ENCODE data around the gene RMND5B.
"Not testable (repeated sequence)": the region's sequence is repeated elsewhere in the genome, so short reads cannot be mapped to it uniquely, and the experiment has no call there.

RMND5B gene

DNA sequence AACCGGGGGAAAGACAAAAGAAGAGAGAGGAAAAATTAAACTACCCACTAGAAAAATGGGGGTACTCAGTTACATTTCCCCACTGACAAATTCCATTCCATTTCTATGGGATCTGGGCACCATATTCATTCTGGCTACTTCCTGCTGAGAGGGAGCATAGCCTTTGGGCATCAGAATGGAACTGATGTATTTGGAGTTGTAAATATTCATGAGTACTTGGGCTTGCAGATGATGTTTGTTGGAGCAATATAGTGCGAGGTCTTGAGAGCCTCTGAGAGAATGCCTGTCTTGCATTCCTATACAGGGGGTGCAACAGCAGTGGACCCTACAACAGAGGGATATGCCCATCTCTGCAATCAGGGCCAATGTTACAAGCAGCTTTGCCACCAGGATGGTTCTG, 39.6 kb downstream of the RMND5B start:
- no peak for DNase-seq (ENCODE audit: low read depth)

DNA sequence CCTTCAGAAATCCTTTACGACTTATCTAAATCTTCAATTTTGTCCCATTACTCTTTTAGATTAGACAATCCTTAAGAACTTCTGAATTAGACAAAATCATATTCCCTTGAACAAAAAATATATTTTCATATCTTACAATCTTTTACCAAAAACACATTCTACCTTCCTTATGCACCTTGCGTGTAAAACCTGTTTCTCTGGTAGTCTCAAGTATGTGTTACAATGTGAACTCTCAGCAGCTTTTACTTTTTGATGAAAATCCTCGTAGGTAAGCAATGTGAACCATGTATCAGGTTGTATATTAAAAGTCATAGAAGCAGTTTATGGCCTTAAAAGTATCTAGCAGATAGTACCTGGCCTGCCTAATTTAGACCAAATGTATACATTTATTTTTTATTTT, 43.6 kb downstream of the RMND5B start:
- DNase-seq (ENCODE audit: low read depth) = no peak

DNA sequence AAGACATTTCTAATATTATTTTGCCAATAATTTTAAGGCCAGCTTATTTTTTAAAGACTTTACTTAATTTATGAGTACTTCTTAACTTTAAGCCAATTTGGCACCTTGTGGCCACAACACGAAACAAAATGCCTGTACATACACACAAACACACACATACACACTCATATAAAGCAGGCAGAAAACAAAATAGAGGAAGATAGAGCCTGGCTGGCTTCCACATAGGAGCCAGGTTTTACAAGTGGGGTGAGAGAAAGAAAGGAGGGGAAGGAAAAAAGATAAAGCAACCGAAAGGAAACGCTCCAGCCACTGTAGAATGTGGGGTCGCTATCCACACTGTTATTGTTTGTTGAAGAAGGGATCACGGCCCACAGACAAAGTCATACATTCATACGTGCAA, 46.0 kb downstream of the RMND5B start:
- DNase-seq (ENCODE audit: low read depth) = no peak

DNA sequence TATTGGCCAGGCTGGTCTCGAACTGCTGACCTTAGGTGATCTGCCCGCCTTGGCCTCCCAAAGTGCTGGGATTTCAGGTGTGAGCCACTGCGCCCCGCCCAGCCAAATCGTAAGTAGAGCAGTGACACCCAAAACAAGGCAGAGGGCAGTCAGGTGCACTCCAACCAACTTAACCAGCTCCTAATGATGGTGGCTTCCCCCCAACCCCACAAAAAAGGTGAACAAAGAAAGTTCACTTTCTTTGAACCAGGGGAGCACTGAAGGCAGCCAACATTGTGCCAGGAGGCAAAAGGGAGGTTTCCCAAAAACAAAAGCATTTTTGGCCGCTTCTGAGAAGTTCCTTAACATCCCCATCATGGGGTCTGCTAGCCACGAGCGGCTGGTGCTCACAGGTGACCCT, 46.8 kb downstream of the RMND5B start:
- no peak for DNase-seq (ENCODE audit: low read depth)

DNA sequence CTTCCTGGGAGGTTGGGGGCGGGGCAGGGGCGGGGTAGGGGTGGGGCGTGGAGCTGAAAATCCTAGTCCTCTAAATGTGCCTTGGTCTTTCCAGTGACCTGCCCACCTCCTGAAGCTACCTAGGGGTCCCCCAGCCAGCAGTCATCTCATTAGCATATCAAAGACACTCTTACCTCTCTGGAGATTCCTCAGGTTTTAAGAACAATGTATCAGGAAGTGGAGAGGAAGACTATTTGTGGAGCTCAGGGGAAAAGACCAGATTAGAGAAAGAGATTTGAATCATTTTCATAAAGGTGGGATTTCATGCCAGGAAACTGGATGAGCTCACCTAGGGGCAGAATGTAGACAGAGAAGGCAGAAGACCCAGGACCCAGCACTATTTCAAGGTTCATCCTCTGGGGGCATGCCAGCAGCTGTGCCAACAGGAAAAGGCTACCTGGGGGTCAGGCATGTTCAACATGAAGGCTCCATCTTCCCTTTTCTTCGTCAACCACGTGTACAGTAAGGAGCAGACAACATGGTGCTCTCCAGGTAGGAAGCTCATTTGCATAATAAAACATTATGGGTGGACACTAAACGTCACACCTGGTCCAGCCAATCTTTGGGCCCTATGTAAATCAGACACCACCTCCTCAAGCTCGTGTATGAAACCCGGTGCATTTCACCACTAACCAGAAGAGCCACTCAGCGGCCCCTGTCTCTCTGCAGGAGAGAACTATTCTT, 49.5 kb downstream of the RMND5B start:
- DNase-seq (ENCODE audit: low read depth) = no peak

DNA sequence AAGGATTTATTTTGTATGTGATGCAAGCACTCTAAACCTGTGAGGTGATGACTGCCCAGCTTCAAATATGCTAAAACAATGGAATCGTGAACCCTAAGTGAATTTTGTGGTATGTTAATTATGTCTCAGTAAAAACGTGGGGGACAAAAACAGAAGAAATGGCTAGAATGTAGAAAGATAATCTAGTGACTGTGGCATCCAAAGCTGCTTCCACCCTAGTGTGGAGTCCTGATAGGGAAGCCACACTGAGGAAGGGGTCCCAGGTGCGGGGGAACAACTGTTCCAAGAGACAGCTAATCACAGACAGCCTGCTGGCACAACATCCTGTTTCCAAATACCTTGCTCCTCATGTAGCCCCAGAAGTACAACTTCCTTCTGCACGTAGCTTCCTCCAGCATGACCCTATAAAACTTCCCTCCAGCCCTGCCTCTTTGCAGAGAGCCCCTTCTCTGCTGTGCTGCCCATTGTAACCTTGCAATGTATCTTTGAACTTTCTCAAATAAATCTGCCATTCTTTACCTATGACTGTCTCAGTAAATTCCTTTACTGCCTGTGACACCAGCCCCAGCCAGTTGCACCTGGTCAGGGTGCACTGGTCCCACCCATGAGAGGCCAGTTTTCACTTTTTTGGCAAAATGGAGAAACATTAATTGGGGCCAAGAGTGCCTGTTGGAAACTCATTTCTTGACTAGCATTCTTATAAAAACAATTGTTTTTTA, 51.5 kb downstream of the RMND5B start:
- DNase-seq (ENCODE audit: low read depth) = no peak

DNA sequence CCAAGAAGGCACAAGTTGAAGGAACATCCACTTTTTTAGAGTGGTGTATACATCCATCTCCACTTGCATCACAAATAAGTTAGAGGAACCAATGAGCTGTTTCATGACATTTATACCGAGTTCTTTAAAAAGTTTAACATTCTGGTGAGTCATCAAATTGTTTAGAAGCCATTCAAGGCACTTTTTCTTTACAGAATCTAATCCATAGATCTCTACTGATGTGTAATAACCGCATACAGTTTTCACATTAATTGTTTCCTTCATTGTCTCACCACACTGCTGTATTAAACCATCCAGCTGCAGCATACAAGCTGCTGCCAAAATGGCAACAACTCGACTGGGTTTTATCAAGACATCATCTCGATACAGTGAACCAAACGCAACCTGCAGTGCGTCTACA, 55.6 kb downstream of the RMND5B start:
- DNase-seq (ENCODE audit: low read depth) = no peak

DNA sequence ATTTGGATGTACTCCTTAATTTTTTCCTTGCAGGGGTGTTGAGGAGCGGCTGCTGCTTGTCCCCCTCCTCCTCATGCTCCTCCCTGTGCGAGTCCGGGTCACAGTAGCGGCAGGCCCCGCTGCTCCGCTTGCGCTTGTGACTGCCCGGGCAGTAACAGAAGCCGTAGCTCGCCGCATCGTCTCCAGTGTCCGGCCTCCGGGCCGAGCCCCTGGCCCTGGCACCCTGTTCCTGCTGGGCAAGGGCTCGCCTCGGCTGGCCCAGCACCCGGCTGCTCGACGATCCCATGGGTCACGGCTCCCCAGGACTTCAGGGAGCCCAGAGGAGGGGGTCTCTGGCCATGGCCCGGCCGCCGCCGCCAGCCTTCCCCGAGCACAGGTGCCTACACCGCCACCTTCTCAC, 56.2 kb downstream of the RMND5B start, which contains the start of gene GMCL2:
GMCL2 (minus strand) TSS at position 358 of the 400 bp plus-strand sequence; CDS start at position 286, 72 bp downstream.
- DNase-seq (ENCODE audit: low read depth) = no peak

DNA sequence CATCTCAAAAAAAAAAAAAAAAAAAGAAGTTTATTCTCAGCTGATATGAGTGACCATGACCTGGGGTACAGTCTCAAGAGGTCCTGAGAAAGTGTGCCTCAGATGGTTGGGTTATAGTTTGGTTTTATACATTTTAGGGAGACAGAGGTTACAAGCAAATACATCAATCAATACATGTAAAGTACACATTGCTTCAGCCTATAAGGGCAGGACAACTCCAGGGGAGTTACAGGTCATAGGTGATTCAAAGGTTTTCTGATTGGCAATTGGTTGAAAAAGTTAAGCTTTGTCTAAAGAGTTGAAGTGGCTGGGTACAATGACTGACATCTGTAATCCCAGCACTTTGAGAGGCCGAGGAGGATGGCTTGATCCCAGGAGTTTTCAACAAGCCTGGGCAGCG, 58.6 kb downstream of the RMND5B start:
- no peak for DNase-seq (ENCODE audit: low read depth)

DNA sequence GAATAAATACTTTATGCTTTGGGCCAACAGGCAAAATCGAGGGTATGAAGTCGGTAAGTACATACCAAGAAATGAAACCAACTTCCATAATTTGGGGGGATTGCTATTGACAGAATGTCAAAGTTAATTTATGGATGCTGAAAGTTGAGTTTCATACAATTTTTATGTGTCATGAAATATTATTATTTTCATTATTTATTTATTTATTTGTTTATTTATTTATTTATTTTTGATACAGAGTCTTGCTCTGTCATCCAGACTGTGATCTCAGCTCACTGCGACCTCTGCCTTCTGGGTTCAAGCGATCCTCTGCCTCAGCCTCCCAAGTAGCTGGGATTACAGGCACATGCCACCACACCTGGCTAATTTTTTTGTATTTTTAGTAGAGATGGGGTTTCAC, 60.8 kb downstream of the RMND5B start:
- no peak for DNase-seq (ENCODE audit: low read depth)

DNA sequence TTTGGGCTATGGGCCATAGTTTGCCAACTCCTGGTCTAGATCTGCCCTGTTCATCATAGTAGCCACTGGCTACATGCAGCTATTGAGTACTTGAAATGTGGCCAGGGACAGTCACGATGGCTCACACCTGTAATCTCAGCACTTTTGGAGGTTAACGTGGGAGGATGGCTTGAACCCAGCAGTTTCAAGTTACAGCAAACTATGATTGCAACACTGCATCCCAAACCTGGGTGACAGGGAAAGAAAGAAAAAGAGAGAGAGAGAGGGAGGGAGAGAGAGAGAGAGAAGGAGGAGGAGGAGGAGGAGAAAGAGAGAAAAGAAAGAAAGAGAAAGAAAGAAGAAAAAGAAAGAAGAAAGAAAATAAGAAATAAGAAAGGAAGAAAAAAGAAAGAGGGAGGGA, 61.4 kb downstream of the RMND5B start:
- no peak for DNase-seq (ENCODE audit: low read depth)

DNA sequence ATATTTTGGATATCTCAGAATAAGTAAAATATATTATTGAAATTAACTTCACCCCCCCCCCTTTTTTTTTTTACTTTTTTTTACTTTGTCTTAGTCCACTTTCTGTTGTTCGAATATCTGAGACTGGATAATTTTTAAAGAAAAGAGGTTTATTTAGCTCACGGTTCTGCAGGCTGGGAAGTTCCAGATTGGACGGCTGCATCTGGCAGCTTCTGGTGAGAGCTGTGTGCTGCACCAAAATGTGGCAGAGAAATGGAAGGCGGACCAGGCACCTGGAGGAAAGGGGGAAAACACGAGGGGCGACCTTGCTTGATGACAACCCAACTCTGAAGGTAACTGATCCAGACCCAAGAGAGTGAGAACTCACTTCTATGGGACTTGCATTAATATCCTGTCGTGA, 62.0 kb downstream of the RMND5B start:
- no peak for DNase-seq (ENCODE audit: low read depth)

DNA sequence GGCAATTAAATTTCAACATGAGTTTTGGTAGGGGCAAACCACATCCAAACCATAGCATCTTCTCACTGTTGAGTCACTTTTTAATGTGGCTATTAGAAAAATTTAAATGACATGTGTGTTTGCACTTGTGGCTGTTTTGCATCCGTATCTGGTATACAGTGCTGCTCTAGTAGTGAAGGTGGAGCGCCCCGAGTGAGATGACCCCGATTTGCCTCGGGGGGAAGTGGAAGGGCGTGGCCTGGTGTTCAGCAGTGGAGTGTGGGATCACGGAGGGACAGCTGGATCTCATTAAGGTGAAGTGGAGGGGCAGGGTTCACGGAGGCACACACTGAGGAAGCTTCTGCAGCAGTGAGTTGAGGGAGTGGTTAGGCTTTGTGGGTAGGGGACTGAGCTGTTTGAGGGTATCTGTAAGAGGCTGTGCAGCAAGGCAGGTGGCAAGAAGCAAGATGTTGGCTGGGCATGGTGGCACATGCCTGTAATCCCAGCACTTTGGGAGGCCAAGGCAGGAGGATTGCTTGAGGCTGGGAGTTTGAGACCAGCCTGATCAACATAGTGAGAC, 62.5 kb downstream of the RMND5B start:
- DNase-seq (ENCODE audit: low read depth) = no peak

DNA sequence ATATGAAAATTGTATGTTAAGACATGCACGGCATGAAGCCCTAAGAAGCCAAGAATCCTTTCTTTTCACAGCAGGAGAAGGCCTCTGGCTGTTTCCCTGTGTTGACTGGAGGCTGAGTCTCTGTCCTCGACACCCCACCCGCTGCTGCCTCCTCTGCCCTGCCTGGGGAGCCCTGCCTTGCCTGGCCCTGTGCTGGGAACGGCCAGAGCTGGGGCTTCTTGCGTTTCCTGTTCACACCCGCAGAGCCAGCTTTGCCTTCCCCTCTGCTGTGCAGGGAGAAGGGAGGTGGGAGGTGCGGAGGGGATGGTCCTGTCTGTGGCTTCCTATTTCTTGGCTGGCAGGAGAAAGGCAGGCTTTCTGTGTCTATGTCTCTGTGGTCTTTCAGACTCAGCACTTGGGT, 63.2 kb downstream of the RMND5B start:
- DNase-seq (ENCODE audit: low read depth) = no peak

DNA sequence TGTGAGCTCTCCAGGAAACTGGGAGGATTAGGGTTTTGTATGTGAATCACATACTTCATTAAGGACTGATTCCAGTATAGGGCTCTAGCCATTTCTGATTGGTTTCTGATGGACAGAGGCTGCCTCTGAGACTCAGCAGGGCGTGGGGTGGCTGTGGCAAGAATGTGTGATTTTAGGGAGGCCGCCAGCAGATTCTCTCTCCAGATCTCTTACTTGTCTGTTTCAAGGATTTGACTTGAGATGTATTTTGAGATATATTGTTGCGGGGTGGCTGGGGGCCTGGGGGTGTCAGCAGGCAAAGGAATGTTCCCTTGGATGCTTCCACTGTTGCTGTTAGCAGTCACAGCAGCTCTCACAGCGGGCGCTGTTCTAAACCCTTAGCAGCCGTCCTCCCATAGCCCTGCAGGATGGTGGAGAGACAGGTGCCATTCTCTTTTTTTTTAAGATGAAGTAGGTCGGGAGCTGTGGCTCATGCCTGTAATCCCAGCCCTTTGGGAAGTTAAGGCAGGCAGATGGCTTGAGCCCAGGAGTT, 65.5 kb downstream of the RMND5B start:
- DNase-seq (ENCODE audit: low read depth) = no peak

DNA sequence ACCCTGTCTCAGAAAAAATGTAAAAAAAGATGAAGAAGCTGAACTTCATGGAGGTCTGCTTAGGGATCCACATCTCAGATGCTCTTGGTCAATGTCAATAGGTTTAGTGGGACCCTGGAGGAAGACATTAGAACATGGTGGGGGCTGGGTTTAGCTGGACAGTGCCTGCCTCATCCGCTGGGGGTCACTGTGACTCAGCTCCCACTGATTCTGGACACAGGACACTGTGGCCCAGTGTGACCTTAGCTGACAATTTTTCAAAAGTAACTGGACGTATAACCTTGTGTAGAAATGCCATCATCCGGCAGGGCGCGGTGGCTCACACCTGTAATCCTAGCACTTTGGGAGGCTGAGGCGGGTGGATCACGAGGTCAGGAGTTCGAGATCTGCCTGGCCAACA, 66.2 kb downstream of the RMND5B start:
- no peak for DNase-seq (ENCODE audit: low read depth)

DNA sequence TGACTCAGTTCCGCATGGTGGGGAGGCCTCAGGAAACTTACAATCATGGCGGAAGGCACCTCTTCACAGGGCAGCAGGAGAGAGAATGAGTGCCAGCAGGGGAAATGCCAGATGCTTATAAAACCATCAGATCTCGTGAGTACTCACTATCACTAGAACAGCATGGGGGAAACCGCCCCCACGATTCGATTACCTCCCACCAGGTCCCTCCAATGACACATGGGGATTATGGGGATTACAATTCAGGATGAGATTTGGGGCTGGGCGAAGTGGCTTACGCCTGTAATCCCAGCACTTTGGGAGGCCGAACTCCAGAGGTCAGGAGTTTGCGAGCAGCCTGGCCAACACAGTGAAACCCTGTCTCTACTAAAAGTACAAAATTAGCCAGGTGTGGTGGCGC, 67.3 kb downstream of the RMND5B start:
- DNase-seq (ENCODE audit: low read depth) = not testable (repeated sequence)

DNA sequence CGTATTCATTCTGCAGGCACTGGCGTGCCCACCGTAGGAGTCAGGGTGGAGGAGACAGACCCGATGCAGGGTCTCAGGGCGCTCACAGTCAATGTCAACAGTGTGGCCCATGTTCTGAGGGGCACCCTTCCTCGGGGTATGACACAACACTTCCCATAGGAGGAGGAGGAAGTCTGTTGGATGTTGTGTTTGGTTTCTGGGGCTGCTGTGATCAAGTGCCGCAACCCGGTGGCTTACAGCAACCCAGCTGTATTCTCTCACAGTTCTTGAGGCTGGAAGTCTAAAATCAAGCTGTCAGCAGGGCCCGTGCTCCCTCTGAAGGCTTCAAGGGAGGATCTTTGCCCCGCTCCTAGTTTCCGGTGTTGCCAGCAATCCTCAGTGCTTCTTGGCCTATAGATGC, 67.9 kb downstream of the RMND5B start:
- DNase-seq (ENCODE audit: low read depth) = no peak

DNA sequence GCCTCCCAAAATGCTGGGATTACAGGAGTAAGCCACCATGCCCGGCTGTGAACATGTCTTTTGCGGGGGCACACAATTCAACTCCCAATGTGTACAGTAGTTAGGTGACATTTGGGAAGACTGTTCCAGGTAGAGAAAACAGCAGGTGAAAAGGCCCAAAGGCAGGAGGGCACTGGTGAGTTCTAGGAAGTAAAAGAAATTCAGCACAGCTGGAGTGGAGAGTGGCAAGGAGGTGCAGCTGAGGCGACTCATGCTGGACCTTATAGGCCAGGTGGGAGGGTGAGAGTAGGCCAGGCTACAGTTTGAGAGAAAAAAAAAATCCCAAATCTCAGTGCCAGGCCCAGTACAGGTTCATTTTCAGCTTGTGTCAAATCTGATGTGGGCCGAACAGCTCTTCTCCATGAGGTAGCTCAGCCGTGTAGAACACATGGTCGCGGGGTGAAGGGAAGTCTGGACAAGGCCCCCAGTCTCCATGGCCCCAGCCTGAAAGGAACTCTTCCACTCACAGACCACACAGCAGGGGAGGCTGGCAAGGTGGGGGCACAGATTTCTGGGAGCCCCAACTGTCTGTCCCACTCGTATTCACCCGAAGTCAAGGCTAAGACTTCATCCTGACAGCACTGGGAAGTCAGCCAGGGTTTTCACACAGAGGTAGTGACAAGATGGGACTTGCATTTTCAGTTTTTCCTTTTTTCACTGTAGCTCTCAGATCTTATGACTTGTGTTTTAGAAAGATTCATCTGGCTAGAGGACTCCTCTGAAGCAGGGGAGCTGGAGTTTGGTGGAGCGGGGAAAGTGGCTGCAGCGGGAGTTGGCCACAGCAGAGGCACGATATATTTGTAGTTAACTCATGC, 69.0 kb downstream of the RMND5B start:
- no peak for DNase-seq (ENCODE audit: low read depth)
